Esophagus squamous epithelium (tissue), 4 donors: ENCODE measurements around the gene FASTKD1.

Source experiments
- POLR2A ChIP-seq, 4 donors: fragments of 450-650 bp; IDR thresholded peaks; one replicate each; pipeline ENCODE4 v1.6.1; 2017; ENCODE audit warnings: antibody characterized with exemption in 4 of 4, mild to moderate bottlenecking in 4 of 4, moderate library complexity in 3 of 4
- TF ChIP-seq, protein P1 (sequence below), 6 experiments: fragments of 450-650 bp in 4 of 6; fragments of 200-600 bp in 2 of 6; sonication (generic) in 2 of 6; IDR thresholded peaks; one replicate each; pipeline ENCODE4 v1.5.1; 2016 to 2019; ENCODE audit warnings: antibody characterized with exemption in 6 of 6, mild to moderate bottlenecking in 4 of 6, moderate library complexity in 4 of 6

GRCh38 chr2:169572821-169573159 lies 875 bp downstream of the FASTKD1 start:
- TF ChIP-seq, protein P1, sequence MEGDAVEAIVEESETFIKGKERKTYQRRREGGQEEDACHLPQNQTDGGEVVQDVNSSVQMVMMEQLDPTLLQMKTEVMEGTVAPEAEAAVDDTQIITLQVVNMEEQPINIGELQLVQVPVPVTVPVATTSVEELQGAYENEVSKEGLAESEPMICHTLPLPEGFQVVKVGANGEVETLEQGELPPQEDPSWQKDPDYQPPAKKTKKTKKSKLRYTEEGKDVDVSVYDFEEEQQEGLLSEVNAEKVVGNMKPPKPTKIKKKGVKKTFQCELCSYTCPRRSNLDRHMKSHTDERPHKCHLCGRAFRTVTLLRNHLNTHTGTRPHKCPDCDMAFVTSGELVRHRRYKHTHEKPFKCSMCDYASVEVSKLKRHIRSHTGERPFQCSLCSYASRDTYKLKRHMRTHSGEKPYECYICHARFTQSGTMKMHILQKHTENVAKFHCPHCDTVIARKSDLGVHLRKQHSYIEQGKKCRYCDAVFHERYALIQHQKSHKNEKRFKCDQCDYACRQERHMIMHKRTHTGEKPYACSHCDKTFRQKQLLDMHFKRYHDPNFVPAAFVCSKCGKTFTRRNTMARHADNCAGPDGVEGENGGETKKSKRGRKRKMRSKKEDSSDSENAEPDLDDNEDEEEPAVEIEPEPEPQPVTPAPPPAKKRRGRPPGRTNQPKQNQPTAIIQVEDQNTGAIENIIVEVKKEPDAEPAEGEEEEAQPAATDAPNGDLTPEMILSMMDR (IDR thresholded peaks at IDR 0.05) = no peak
- TF ChIP-seq POLR2A (IDR thresholded peaks at IDR 0.05) = no peak
